NT2/D1 (cell line): ENCODE data around the gene TMEM131L.

Source experiments
- SUZ12 ChIP-seq: IDR thresholded peaks from 2 replicates; pipeline ENCODE4 v1.6.1; 2011; ENCODE audit not compliant: insufficient read length, insufficient read depth; ENCODE audit errors: extremely low read depth
- YY1 ChIP-seq: IDR thresholded peaks from 2 replicates; pipeline ENCODE4 v1.6.1; 2011; ENCODE audit not compliant: insufficient read length, insufficient read depth
- ZNF274 ChIP-seq: IDR thresholded peaks from 2 replicates; pipeline ENCODE4 v1.6.1; 2011; ENCODE audit warnings: mild to moderate bottlenecking, low read depth, low read length

DNA sequence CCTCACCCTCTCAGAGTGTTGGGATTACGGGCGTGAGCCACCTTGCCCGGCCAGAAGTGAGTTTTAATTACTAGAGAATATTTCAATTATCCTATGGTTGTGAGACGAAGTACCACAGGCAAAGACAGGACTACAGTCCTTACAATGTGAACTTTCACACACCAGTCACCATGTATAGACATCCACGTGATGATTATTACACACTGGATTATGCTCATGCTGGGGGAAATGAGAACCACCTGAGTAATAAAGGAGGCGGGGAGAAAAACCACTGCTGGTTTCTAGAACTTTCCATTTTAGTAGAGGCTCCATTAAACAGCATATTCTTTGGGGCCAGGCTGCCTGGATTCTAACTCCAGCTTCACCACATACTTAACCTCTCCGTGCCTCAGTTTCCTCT lies 175.4 kb downstream of the TMEM131L start:
- TF ChIP-seq ZNF274 (no peak), YY1 (no peak), SUZ12 (no peak)
